Effector CD8-positive, alpha-beta T cell (primary cell): Measurements from ENCODE around the gene NOTCH3.

Experiments
- DNase-seq: peaks from one replicate; lab custom pipeline; 2025; lab: John Stamatoyannopoulos, UW

NOTCH3 gene

DNA sequence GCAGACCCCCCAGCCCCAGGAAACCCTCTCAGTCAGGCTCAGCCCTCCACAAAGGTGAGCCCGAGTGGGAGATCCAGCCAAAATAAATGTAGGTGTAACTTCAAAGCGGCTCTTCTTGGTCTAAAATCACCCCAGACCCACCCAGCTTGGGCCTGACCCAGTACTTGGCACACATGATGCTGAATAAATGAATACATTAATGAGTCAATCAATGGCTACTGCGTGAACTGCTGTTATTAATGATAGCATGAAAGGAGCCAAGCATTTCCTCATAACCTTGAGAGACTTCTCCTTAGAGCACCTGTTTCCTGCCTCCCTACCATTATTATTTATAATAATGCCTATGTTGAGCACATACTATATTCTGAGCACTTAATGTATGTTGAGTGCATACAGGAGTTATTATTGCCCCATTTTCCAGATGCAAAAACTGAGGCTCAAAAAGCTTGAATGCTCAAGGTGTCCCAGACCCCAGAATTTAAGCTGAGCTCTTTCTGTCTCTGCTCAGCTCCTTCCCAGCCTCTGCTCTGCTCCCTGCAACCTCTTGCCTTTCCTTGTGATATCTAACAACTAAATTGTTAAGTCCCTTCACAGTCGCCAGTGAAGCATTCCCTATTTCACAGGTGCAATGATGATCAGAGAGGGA lies 4.3 kb downstream of the NOTCH3 start:
- DNase-seq = no peak

DNA sequence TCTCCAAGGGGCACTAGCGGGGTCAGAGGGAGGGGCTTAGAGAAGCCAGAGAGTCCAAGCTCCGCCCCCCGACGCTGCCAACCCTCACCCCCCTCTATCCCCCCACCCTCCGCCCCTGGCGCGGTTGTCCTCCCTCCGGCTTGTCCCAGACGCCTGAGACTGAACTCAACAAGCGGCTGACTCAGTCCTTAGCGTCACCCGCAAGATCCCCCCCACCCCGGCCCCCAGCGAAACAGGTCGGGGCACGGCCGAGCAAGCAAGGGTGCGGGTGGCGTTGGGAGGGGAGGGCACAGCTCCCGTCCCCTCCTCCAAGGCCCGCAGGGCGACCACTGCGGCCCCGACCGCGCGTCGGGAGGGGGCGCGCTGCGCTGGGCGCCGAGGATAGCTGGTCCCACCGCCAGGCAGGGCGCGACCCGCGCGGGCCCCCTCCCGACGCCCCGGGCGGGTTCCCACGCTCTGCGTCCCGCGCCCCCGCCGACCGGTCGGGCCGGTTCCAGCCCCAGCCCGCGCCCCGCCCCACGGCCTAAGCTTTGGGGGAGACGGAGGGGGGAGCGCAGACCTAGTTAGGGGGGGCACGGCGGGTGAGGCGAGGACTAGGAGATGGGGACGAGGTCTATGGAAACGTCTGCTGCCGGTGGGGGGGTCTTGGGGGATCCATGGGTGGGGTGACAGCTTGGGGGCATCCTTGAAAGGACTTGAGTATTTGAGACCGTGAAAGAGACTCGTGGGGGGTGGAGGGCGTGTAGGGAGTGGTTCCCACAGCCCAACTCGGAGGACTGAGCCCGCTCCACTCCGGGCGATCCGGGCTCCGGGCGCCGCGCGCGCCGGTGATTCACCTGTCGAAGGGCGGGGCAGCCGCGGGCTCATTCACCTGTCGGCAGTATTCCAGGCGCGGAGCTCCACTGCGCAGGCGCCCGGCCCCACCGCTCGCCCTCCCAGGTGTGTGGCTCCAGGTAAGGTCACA lies 5.1 kb downstream of the NOTCH3 start:
- no peak for DNase-seq

DNA sequence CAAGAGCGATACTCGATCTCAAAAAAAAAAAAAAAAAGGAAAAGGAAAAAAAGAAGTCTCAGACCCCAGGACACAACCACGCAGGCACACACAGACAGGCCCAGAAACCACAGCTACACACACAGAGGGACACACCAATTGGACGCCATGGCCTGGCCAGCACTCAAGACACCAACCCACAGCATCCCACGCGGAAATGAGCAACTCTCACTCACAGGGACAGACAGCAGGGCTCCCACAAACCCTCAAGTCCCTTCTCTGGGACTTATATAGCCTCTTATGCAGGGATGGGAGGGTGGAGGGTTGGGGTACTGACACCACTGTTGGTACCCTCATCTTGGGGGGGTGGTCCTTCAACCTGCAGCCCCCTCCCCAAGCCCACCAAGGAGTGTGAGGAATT lies 5.9 kb downstream of the NOTCH3 start:
- no peak for DNase-seq

DNA sequence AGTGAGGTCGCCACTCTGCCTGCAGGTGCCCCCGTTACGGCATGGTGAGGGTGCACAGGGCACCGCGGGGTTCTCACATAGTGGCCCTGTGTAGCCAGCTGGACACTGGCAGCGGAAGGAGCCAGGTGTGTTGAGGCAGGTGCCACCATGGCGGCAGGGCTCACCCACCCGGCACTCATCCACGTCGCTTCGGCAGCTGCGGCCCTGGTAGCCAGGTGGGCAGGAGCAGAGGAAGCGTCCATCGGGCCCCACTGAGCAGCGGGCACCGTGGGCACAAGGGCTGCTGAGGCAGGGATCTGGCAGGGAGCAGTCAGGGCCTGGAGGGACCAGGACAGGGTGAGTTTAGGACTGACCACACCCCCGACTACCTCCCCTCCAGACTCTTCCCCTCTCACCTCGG lies 8.8 kb downstream of the NOTCH3 start:
- DNase-seq = no peak

DNA sequence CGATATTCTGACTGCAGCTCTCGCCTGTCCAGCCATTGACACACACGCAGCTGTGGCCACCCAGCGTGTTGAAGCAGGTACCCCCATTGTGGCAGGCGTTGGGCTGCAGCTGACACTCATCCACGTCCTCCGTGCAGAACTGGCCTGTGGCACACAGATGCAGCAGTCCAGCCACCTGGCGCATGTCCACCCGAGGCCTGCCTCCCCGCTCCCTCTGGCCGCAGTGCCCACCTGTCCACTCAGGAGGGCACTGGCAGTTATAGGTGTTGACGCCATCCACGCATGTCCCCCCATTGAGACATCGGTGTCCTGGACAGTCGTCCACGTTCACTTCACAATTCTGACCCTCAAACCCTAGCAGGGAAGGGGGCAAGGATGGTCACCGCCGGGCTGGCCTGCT lies 9.3 kb downstream of the NOTCH3 start:
- DNase-seq = no peak

DNA sequence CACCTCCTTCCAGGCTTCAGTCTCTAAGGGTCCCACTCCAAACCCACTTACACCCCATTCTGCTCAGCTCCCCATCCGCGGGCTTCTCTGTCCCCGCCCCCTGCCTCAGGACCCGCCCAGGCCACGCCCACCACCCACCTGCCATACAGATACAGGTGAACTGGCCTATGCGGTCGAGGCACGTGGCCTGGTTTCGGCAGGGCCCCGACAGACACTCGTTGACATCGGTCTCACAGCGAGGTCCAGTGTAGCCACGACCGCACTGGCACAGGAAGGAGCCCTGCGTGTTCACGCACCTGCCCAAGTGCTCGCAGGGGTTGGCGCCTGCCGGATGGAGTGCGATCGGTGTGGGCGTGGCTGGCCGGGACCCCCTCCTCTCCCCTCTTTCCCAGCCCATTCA lies 11.9 kb downstream of the NOTCH3 start:
- DNase-seq = no peak

DNA sequence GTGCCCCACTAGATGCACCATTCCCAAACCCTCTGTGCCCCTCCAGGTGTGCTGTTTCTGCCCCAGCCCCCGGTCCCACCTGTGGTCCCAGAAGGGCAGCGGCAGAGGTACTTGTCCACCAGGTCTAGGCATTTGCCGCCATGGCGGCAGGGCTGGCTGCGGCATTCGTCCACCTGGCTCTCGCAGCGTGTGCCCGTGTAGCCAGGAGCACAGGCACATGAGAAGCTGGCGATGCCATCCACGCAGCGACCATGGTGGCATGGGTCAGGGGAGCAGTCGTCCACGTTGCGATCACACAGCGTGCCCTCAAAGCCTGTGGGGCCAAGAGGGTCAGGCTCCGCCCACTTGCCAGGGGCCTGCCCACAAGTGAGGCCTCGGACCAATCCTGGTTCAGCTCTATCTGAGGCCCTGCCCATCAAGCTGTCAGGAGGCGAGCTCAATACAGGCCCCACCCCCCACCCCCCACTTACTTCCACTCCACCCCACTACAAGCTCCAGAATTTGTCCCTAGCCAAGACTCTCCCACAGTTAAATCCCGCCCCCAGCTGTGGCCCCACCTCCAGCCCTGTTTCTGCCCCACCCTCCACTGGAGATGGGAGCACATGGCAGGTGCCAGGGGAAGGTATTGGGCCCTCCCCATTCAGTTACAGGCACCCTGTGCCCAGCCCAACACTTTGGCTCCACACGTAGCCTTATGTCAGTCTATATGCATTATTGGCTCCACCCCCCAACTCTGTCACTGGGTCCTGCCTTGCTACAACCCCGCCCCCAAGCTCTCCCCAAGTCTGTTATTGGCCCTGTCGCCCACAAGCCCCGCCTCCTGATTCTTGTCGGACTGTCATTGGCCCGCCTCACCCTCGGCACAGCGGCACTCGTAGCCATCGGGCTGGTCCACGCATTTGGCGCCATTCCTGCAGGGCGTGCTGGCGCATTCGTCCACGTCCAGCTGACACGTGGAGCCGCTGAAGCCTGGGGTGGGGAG lies 13.5 kb downstream of the NOTCH3 start:
- no peak for DNase-seq

DNA sequence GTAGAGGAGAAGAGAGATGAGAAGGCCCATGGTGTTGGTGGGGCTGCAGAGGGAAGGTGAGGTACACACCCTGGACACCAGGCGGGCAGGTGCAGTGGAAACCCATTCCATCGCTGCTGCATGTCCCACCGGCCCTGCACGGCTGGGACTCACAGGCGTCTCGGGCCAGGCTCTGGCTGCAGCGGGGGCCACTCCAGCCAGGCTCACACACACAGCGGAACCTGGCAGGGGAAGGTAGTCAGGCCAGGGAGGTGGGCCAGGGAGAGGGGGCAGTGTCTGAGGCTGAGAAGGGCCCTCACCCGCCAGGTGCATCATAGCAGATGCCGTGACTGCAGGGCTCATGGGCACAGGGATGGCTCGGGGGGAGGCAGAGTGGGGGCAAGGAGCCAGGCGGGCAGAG lies 15.6 kb downstream of the NOTCH3 start:
- DNase-seq = no peak

DNA sequence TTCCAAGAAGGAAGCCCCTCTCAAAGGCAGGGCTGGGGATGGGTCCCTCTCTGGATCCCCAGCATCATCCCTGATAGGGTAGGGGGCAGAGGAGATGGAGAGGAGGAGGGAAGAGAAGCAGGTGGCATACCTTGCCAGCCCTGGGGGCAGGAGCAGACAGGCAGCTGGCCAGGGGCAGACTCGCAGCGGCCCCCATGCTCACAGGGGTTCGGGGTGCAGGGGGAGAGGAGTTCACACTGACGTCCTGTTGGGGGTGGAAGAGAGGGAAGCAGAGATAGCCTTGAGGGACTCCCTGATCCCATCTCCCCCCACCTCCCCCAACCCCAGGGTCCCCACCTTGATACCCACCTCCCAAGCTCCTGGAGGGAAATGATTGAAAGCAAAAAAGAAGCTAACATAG lies 16.0 kb downstream of the NOTCH3 start:
- no peak for DNase-seq

DNA sequence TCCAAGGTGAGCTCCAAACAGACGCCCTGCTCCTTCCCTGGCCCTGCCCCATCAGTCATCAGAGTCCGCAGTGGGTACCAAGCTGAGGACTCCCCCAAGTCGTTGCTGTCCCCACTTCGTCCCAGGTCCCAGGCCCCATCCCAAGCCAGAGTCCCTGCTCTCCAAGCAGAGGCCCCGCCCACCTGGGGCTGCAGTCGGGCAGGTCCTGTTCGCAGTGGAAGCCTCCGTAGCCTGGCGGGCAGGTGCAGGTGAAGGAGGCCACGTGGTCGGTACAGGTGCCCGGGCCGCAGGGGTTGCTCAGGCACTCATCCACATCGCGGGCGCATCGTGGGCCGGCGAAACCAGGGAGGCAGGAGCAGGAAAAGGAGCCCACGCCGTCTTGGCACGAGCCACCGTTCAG lies 19.4 kb downstream of the NOTCH3 start:
- no peak for DNase-seq

DNA sequence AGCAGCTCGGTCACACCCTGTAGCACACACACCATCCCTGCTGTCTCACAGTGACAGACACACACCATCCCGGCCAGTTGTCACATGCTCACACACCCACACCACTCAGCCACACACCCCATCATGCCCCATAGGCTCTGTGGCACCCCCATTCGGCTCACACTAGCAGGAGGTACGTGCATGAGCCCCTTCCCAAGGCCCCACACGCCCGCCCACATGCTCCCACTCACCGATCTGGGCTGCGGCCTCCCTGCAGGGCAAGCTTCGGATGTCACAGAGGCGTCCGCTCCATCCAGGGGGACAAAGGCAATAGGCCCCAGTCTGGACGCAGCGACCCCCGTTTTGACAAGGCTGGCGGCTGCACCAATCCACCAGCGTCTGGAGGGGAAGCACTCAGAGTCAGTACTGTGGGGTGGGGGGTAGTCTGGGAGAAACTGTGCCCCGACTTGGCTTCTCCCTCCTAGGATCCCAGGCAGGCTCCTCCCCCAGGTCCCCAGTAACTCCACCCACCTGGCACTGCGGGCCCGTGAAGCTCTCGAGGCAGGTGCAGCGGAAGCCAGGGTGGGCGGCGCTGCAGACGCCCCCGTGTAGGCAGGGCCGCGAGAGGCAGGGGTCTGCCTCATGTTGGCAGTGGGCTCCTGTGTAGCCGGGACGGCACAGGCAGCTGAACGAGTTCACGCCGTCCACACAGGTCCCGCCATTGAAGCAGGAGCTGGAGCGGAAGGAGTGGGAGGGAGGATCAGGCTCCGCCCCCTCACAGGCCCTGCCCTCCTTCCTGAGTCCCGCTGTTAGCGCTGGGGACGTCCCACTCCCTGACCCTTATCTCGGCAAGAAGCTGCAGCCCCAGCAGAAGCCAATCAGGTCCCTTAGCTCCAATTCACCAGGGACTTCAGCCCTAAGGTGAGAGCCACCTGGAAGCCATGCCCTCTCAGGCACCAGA lies 20.1 kb downstream of the NOTCH3 start:
- no peak for DNase-seq

DNA sequence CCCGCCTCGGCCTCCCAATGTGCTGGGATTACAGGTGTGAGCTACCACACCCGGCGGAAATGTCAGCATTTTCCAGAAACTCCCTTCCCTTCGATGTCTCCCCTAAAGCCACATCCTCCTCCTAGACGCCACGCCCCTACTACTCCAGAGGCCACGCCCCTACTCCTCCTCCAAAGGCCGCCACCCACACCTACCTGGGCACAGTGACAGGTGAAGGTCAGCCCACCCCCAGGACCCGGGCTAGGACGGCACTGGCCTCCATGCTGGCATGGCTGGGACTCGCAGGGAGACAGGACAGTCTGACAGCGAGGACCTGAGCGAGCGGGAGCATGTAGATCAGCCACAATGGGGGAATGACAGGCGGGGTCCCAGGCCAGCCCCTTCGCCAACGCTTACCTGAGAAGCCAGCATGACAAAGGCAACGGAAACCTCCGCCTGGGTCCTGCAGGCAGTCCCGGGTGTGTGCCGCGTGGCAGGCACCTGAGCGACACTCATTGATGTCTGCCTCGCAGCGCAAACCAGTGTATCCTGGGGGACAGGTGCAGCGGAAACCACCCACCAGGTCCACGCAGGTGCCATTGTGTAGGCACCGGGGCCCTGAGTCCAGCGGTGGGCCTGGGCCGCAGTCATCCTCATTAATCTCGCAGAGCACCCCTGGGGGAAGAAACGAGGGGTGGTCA lies 22.0 kb downstream of the NOTCH3 start:
- no peak for DNase-seq

DNA sequence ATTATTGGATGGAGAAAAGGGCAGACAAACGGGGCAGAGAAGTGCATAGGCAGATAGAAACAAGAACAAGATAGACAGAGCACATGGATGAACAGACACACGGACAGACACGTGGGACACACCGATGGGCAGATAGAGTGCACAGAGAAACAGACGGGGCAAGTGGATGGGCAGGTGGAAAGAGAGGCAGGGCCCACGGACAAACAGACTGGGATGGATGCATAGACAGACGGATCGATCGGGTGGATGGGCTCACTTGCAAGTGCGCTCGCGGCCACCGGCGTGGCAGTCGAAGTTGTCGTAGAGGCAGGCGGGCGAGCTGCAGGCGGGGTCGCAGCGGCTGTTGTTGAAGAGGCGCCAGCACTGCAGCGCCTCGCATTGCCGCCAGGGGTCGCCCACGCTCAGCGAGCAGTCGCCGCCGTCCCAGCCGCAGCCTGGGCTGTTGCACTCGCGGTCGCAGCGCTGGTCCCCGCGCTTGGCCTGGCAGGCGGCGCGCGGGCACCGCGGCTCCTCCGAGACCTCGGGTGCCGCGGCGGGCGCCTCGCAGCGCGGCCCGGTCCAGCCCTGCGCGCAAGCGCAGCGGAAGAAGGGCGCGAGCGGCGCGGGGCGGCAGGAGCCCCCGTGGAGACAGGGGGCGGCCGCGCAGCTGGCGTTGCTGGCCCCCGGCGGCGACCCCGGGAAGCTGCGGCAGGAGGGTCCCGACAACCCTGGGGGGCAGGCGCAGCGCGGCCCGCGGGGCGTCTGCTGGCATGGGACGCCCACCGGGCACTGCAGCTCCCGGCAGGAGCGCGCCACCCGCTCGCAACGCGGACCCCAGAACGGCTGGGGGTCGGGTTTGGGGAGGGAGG lies 23.3 kb downstream of the NOTCH3 start:
- DNase-seq = peak; percentile 68

DNA sequence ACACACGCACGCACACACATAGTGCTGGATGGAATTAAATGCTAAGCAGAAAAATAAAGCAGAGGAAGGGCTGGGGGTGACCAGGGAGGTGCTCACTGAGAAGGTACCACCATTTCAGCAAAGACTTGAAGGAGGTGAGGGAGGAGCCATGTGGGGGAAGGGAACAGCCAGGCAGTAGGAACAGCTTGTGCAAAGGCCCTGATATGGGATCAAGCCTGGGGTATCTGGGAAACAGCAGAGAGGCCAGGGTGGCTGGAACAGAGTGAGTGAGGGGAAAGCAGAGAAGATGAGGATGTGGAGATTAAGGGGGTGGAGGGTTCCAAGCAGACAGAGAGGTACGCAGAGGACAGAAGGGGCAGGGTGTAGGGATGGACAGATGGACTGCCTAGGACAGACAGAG lies 25.2 kb downstream of the NOTCH3 start:
- no peak for DNase-seq

DNA sequence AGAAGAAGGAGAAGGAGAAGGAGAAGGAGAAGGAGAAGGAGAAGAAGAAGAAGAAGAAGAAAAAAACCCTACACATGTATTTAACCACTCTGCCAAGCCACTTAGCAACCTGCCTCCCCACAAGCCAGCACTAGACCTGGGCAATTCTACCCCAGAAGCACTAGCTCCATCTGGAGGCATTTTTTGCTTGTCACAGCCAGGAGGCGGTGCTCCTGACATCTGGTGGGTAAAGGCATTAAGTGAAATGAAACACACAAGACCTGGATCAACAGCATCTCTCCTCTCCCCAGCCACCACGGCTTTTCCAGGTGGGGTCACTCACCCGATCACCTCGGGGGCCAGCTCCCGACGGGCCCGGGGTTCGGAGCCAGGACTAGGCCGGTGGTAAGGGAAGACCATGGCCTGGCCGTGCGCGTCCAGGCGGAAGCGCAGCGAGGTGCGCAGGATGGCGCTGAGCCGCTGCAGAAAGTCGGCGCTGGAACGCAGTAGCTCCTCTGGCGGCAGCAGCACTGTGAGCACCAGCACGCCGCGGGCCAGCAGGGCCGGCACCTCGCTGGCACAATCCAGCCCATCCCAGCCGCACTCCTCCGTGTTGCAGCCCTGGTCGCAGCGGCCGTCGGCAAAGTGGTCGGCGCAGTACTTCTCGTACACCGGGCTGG lies 26.9 kb downstream of the NOTCH3 start:
- DNase-seq = no peak

DNA sequence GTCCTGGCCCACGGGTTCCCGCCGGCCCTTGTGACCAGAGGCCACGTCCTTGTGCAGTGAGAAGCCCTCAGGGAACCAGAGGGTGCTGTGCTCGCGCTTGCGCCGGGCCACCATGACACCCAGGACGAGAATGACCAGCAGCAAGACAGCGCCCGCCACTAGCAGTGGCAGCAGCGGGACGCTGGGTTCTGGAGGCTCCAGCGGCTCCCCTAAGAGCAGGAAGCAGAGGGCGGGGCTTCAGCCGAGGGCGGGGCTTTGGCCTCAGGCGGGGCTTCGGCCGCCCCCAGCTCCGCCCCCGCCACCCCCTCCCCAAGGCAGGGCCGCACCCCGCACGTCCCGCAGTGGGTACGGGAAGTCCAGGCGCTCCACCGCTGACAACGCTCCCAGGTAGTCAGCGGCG lies 30.4 kb downstream of the NOTCH3 start:
- no peak for DNase-seq

DNA sequence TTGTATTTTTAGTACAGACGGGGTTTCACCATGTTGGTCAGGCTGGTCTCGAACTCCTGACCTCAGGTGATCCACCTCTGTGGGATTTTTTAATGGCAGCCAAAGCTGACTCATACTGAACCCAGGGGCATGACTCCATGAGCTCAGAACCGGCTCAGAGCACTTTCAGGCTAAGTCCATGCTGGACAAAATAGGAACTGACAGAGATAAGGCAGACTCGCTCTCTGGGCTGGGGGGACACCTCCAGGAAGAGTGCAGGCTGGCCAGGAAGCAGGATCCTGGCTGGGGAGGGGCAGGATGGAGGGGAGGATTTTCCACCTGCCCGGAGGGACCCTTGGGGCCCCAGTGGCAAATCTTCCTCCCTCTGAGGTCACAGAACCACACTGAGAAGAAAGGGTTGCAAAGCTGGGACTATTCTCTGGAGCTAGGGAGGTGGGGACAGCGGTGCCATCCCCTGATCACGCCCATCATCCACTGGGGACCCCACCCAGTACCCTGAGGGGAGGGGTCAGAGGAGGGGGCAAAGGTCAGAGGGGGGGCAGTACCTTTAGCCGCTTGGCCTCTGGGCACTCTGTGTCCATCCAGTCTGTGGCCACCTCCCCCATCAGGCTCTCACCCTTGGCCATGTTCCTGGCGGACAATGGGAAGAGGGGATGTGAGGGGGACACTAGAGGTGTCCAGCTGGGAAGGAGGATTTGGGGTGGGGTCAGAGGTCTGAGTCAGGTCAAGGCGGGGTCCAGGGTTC lies 31.1 kb downstream of the NOTCH3 start:
- DNase-seq = no peak

DNA sequence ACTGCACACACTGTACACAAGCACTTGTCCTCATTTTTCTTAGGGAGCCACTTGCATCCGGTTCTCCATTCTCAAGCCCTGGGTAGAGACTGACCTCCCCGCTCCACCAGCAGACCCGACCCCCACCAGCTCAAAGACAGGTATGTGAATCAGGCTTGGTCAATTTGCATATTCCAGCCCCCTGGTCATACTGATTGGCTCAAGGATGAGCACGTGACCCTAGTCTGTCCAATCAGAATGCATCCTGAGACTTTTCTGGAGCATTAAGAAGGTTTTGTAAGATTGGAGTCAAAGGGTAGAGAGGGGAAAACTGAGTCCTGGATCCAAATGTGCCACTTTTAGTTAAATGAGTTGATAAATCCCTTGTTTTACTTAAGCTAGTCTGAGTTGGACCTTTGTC lies 34.1 kb downstream of the NOTCH3 start:
- no peak for DNase-seq
